ENCODE measurements around the gene FGF22.

GRCh38 chr19:676007-676338 is 36.3 kb downstream of the FGF22 start:
- TF ChIP-seq CTCF (IDR thresholded peaks at IDR 0.05; ENCODE audit: low read length) = no peak
- no peak for TF ChIP-seq EZH2phosphoT487 (IDR thresholded peaks at IDR 0.05; ENCODE audit: low read length)
- no peak for TF ChIP-seq EZH2 (optimal IDR thresholded peaks at IDR 0.05; ENCODE audit: low read depth, low read length)

Measured in MM.1S (cell line).